Activated CD8-positive, alpha-beta memory T cell treated with anti-CD3 and anti-CD28 coated beads for 24 hours (primary cell): ENCODE measurements around the gene NOC2L.

Source experiments
- DNase-seq: peaks from one replicate; pipeline ENCODE4 v3.0.0-alpha.2; 2020

The NOC2L gene

GRCh38 chr1:913491-914130, 45.4 kb downstream of the NOC2L start:
- DNase-seq: no peak

- DNase-seq: no peak
These were observed 46.2 kb downstream of the NOC2L start for GRCh38 chr1:912740-913301.

DNA sequence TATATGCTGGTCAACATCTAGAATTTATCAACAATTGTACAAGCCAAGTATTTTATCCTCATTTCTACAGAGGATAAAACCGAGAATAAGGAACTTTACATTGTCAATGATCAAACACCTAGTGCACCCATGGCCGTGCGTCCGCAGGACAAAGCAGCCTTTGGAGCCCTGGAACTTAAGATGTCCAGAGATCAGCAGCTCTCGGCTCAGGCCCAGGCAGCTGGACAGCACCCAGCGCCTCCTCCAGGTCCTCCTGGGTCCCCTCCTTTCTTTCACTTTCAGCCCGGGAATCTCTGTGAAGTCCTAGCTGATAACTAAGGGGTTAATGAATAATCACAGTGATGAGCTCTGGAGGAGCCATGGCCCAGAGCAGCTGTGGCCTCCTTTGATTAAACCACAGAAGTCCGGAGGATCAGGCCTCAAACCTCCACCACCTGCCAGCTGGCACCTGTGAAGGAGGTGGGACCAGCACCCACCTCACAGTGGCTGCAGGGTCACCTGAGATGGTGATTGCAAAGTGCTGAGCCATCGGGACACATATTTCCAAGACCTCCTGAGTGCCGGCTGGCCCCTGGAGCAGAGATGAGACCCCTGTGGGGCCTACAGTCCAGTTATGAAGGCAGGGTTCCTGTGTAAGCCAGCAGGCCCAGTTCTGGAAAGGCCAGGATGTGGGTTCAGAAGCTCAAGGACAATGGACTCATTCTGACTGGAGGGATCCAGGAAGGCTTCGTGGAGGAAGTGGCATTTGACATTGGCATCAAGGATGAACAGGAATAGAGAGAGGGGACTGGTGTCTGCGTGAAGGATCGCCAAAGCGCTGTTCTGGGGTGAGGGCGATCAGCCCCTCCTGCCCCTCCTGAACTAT, 46.9 kb downstream of the NOC2L start:
- DNase-seq: no peak

GRCh38 chr1:910881-911721, 48.0 kb downstream of the NOC2L start:
- no peak for DNase-seq

- peak; percentile 52 for DNase-seq
These were observed 48.7 kb downstream of the NOC2L start for GRCh38 chr1:910311-910880.

DNA sequence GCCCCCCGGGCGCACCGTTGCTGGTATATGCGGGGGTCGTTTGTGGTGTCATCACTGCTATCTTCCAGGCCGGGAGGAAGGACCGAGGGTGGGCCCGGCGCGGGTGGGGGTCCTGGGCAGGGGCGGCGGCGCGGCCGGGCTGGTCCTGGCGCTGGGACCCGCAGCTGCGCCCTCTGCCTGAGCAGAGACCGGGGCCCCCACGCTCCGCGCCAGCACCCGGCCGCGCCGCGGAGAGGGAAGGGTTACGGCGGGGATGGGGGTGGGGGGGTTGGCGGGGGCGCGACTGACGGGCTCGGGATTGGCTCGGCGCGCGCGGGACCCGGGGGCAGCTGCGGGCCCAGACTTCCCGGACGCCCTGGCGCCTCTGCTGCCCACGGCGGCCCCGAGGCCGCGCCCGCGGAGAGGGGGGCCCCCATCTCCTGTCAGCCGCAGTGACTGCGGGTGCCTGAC, 49.2 kb downstream of the NOC2L start:
- DNase-seq: no peak

GRCh38 chr1:908661-909060, 50.4 kb downstream of the NOC2L start:
- no peak for DNase-seq

DNA sequence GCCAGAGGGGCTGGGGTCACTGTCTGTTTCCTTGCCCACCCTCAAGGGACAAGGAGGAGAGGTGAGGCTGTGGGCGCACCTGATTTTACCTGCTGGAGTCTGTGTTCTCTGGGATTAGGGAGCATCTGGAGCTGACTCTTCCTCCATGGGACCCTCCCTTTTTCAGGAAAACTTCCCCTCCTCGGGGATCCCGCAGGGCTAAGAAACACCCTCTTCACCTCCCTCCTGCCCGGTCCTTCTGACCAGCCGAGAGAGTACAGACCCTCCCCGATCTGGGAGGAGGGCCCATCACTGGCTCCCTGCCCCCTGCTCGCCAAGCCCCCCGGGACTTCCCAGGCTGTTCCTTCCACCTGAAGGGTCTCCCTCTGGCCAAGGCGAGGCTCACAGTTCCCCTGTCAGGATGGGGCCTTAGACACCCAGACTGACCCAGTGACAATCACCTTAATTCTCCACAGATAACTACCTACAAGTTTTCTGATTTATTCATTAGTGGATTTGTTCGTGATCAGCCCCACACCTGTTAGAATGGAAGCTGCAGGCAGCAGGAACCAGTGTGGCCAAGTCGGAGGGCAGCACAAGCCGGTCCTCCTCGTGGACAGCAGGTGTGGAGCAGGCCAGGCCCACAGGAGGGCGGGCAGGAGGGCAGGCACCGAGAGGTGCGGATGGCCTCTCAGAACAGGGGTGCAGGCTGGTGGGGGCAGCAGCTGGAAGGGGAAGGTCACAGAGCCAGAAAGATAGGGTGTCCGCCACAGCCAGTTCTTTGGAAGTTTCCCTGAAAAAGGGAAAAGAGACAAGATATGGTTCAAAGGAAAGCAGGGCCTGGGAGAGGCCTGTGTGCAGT, 51.2 kb downstream of the NOC2L start:
- DNase-seq: peak; percentile 53

GRCh38 chr1:906600-907420, 52.2 kb downstream of the NOC2L start:
- DNase-seq: peak; percentile 56

DNA sequence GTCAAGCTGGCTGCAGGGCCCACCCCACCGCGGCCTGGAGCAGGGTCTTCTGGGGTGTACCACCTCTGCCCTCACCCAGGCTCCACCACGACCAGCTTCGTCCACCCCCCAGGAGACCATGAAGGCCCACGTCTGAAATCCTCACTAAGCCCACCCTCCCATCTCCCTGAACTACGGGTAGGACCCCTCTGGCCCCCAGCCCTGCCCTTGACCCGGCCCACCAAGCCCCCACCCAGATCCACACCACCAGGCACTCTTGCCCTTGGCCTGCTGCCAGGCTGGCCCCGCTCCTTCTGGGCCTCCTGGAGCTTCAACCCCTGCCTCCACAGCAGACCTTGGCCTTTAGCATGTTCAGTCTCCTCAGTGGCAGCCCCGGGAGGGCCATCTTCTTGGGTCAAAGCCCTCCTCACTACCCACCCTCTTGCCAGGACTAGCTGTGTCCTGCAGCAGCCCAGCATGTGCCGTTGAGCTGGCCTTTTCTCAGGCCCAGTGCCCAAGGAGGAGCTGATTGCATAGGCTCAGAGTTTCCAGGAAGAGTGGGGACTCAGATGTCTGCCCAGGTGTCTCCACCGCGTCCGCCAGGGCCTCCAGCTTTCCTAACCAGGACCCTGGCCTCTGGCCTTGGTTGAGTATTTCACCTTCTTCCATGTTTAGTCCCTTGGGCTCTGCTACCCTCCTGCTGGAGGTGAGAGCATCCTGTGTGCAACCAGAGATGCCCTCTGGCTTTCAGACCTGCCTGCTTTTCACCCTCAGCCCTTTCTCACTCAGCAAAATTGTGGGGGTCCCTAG, 53.1 kb downstream of the NOC2L start:
- DNase-seq: peak; percentile 55

DNA sequence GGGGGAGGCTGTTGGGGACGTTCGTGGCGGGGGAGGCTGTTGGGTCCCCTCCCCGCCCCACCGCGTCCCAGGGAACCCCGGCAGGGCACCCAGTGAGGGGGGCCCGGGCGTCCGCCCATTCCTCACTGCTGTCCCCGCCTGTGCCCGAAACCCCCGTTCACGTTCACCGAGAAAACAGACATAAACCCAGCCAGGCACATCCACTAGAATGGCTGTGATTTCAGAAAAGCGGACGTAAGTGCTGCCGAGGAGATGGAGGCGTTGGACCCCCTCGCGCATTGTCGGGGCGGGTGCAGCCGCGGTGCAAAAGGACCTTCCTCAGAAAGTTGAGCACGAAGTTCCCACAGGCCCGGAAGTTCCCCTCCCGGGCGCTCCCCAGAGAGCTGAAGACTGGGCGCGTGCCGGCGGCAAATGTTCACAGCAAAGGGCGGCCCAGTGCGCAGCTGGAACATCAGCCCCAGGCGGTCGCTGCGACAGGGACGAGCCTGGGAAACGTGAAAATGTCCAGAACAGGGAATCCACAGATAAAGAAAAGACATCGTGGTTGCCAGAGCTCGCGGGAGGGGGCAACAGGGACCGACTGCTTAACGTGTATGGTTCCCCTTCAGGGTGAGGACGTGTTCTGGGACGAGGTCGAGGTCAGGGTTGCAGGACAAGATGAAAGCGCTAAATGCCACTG, 53.8 kb downstream of the NOC2L start:
- DNase-seq: peak; percentile 69

- DNase-seq: peak; percentile 95
These were observed 54.6 kb downstream of the NOC2L start for GRCh38 chr1:904310-904950.

DNA sequence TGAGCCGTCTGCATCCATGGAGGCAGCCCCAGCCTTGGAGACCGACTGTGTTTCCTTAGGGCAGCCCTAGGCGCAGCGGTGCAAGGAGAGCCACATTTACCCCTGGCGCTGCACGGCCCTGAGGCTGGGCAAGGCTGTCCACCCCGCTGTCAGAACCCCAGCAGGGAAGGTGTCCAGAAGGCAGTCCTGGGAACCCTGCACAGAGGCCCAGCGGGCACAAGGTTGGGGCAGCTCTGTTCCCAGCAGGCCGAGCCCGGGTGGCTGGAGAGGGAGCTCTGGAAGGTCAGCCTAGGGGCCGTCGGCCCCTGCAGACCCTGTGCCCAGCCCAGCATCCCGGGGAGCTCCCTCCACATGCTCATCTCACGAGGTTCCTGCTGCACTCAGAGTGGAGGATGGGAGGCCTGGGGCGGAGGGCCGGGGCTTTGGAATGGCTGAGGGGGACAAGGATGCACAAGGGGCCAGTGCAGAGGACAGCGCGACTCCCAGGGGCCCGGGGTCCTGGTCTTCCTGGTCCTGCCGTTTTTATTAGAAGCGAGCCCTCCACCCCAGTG, 55.3 kb downstream of the NOC2L start:
- DNase-seq: peak; percentile 59

DNA sequence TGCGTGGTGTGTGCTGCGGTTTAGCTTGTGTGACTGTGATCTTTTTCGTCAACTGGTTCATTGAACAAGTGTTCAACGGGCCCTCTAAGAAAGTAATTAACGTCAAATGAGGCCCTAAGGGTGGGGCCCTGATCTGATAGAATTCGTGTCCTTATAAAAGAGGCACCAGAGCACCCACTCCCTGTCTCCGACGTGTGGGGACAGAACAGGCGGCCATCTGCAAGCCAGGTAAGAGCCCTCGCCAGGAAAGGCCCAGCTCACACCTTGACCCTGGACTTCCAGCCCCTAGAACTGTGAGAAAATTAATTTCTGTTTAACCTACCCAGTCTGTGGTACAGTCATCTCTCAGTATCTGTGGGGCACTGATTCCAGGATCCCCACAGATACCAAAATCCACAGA, 55.8 kb downstream of the NOC2L start:
- no peak for DNase-seq

DNA sequence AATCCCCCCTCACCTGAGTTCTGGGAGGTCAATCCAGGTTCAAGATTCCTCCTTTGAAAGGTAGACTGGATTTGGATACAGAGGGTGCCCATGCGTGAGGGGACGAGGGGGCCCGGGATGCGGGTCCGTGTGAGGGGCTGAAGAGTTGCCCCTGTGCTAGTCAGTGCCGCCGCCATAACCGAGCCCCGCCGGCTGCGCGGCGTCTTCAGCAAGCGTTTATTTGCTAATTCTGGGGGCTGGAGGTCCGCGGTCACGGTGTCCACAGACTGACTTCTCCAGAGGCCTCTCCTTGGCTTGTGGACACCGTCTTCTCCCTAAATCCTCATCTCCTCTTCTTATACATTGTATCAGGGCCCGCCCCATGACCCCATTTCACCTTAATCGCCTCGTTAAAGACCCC, 56.3 kb downstream of the NOC2L start:
- DNase-seq: no peak

GRCh38 chr1:901108-901859, 57.8 kb downstream of the NOC2L start:
- no peak for DNase-seq

DNA sequence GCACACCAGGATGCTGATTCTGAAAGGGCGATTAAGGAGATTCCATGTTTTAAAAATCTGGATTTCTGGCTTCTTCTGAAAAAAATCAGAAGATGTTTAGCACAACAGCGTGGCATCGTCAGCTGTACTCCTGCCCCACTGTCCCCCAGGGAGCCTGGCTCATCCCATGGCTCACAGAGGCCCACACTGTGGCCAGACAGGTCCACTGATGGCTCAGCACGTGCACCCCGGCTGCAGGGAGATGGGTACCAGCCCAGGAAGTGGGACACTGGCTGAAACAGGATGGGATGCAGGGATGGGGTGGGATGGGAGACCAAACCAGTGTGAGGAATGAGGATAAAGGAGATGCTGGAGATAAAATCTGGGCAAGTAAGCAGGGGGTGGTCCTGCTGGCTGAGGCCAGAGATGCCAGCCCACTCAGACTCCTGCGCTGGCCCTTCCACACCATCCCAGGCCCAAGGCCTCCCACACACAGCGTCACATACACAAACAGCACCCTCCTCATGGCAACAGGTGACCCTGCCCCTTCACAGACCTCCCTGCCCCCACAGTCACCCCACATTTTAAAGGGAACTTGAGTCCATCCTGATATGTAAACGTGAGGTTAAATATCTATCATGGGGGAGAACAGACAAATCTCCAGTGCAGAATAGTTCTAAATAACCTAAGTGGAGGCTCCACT, 59.3 kb downstream of the NOC2L start:
- peak; percentile 55 for DNase-seq
